Liver (tissue), 9 donors: ENCODE measurements around the gene STMN1. TPM values are rescaled to one million over a fixed set of nuclear protein-coding genes. Genes with fewer than 3 reads are reported as not detected.

Experiments
- DNase-seq: peaks from one replicate; pipeline ENCODE4 v3.0.0-alpha.2; 2017; ENCODE audit warnings: low spot score
- H3K27ac ChIP-seq, 2 donors: one replicate each; pipeline ENCODE4 v1.7.0; 2013; ENCODE audit warnings: inconsistent platforms in 2 of 2, low read length in 2 of 2, control low read depth in 1 of 2, low read depth in 1 of 2, mild to moderate bottlenecking in 1 of 2
- H3K27me3 ChIP-seq, 4 donors: one replicate each; pipeline versions ENCODE4 v1.6.1 to v1.7.0; 2013; ENCODE audit warnings: low read length in 3 of 4, inconsistent platforms in 1 of 4, mild to moderate bottlenecking in 1 of 4, moderate library complexity in 1 of 4; ENCODE audit not compliant: control insufficient read depth in 4 of 4, insufficient read depth in 4 of 4
- H3K36me3 ChIP-seq, 4 donors: one replicate each; pipeline versions ENCODE4 v1.6.1 to v1.7.0; 2013; ENCODE audit warnings: low read length in 3 of 4, mild to moderate bottlenecking in 3 of 4, low read depth in 1 of 4, moderate library complexity in 1 of 4; ENCODE audit not compliant: control insufficient read depth in 4 of 4, insufficient read depth in 3 of 4
- H3K4me1 ChIP-seq, 4 donors: one replicate each; pipeline versions ENCODE4 v1.6.1 to v1.7.0; 2013; ENCODE audit warnings: low read length in 3 of 4, mild to moderate bottlenecking in 3 of 4, moderate library complexity in 1 of 4; ENCODE audit not compliant: control insufficient read depth in 4 of 4, insufficient read depth in 4 of 4
- H3K4me3 ChIP-seq, 3 donors: one replicate each; pipeline versions ENCODE4 v1.6.1 to v1.7.0; 2013; ENCODE audit warnings: low read length in 3 of 3, control low read depth in 1 of 3, low read depth in 1 of 3, mild to moderate bottlenecking in 1 of 3
- H3K9ac ChIP-seq, 2 donors: one replicate each; pipeline ENCODE4 v1.7.0; 2013; ENCODE audit warnings: low read length in 2 of 2, mild to moderate bottlenecking in 2 of 2, moderate library complexity in 2 of 2, control low read depth in 1 of 2, low read depth in 1 of 2
- H3K9me3 ChIP-seq, 4 donors: one replicate each; pipeline versions ENCODE4 v1.6.1 to v1.7.0; 2013; ENCODE audit warnings: low read length in 3 of 4; ENCODE audit not compliant: control insufficient read depth in 4 of 4
- ATF3 ChIP-seq: IDR thresholded peaks from 2 replicates; pipeline ENCODE4 v1.6.1; 2016; ENCODE audit warnings: antibody characterized with exemption
- CTCF ChIP-seq: fragments of 150-350 bp; IDR thresholded peaks from 2 replicates; pipeline ENCODE4 v1.5.1; 2017; ENCODE audit warnings: improper control_type of control experiment, low read depth, low read length; ENCODE audit not compliant: missing input control
- EGR1 ChIP-seq, 2 donors: IDR thresholded peaks; 2 replicates each; pipeline ENCODE4 v1.6.1; 2016 to 2018; ENCODE audit warnings: antibody characterized with exemption in 2 of 2, low read depth in 2 of 2
- FOXA1 ChIP-seq: IDR thresholded peaks from 2 replicates; pipeline ENCODE4 v1.6.1; 2016; ENCODE audit warnings: antibody characterized with exemption
- FOXA2 ChIP-seq: IDR thresholded peaks from 2 replicates; pipeline ENCODE4 v1.6.1; 2016; ENCODE audit warnings: antibody characterized with exemption
- GABPA ChIP-seq, 2 donors: IDR thresholded peaks in 1 of 2; conservative IDR thresholded peaks in 1 of 2; 2 replicates each; pipeline ENCODE4 v1.6.1; 2016; ENCODE audit warnings: antibody characterized with exemption in 2 of 2, mild to moderate bottlenecking in 1 of 2, moderate library complexity in 1 of 2
- HNF4A ChIP-seq, 2 donors: conservative IDR thresholded peaks; 2 replicates each; pipeline ENCODE4 v1.6.1; 2016; ENCODE audit warnings: antibody characterized with exemption in 2 of 2, mild to moderate bottlenecking in 2 of 2
- HNF4G ChIP-seq: IDR thresholded peaks from 2 replicates; pipeline ENCODE4 v1.6.1; 2016; ENCODE audit warnings: antibody characterized with exemption
- JUND ChIP-seq, 2 donors: IDR thresholded peaks; 2 replicates each; pipeline ENCODE4 v1.6.1; 2016; ENCODE audit warnings: antibody characterized with exemption in 2 of 2
- MAX ChIP-seq: IDR thresholded peaks from 2 replicates; pipeline ENCODE4 v1.6.1; 2016; ENCODE audit warnings: antibody characterized with exemption
- NR2F2 ChIP-seq: IDR thresholded peaks from 2 replicates; pipeline ENCODE4 v1.6.1; 2016; ENCODE audit warnings: antibody characterized with exemption
- RAD21 ChIP-seq, 2 donors: IDR thresholded peaks; 2 replicates each; pipeline ENCODE4 v1.6.1; 2016; ENCODE audit warnings: antibody characterized with exemption in 2 of 2, mild to moderate bottlenecking in 2 of 2
- REST ChIP-seq: IDR thresholded peaks from 2 replicates; pipeline ENCODE4 v1.6.1; 2016; ENCODE audit warnings: antibody characterized with exemption, mild to moderate bottlenecking
- RXRA ChIP-seq, 2 donors: IDR thresholded peaks; 2 replicates each; pipeline ENCODE4 v1.6.1; 2017 to 2018; ENCODE audit warnings: antibody characterized with exemption in 2 of 2, mild to moderate bottlenecking in 1 of 2
- SP1 ChIP-seq: IDR thresholded peaks from 2 replicates; pipeline ENCODE4 v1.6.1; 2018; ENCODE audit warnings: antibody characterized with exemption, mild to moderate bottlenecking
- TAF1 ChIP-seq: conservative IDR thresholded peaks from 2 replicates; pipeline ENCODE4 v1.6.1; 2016; ENCODE audit warnings: antibody characterized with exemption, mild to moderate bottlenecking
- YY1 ChIP-seq: IDR thresholded peaks from 2 replicates; pipeline ENCODE4 v1.6.1; 2016; ENCODE audit warnings: antibody characterized with exemption, mild to moderate bottlenecking
- ZBTB33 ChIP-seq: IDR thresholded peaks from 2 replicates; pipeline ENCODE4 v1.6.1; 2016; ENCODE audit warnings: antibody characterized with exemption
- WGBS: extraction: QIAGEN DNeasy Blood & Tissue Kit; methylation state at CpG from one replicate; pipeline ENCODE4 v1.1.7; 2013; 5-methylcytosine and 5-hydroxymethylcytosine counted together
- polyA plus RNA-seq, 2 donors: library from polyadenylated mRNA; stranded (reverse) in 1 of 2; unstranded in 1 of 2; fragments of 200-250 nt in 1 of 2; fragments of >200 nt in 1 of 2; fragmentation: Nextera tagmentation in 1 of 2; extraction: Ambion mirVana in 1 of 2; gene quantifications; one replicate each; pipeline versions ENCODE4 v1.2.1 to v1.2.3, GENCODE V29; 2013 to 2015
- total RNA-seq, 2 donors: library from RNA; depleted of rRNA; stranded (reverse); fragments of >200 nt; gene quantifications; one replicate each; pipeline ENCODE4 v1.2.3, GENCODE V29; 2014
- donor health status: healthy.
- donor health status: healthy.
- donor health status: healthy.
- donor health status: healthy.
- donor health status: healthy.

Gene STMN1
- total and polyA plus RNA-seq, 4 donors = 0.75 to 40.1 (median 17.8) TPM

- no peak overlapping the region for H3K27ac ChIP-seq
- DNase-seq = peak; percentile 98
- H3K36me3 ChIP-seq = peaks cover 0 to 1% (median 0%) of the 10 kb centered on the region in 4 donors
- peaks cover 7 to 21% (median 14%) of the 10 kb centered on the region in 4 donors for H3K4me1 ChIP-seq
- peak overlapping the region; percentile 21 to 52 for H3K9ac ChIP-seq
- no peaks in the 10 kb centered on the region for H3K9me3 ChIP-seq
- 2% methylated on average over 34 of the region's 34 CpGs for WGBS
- TF ChIP-seq YY1 = peak; percentile 60
- TF ChIP-seq RAD21 (IDR thresholded peaks at IDR 0.05) = peak in 1 of 2 donors; percentile 2
- TF ChIP-seq HNF4G = no peak
- TF ChIP-seq SP1 = peak; percentile 12
- peak overlapping the region; percentile 46 to 66 (median 65) for H3K4me3 ChIP-seq
- H3K27me3 ChIP-seq = no peaks in the 10 kb centered on the region
Measured at GRCh38 chr1:25904943-25905679, 1.1 kb downstream of the STMN1 start.

- TF ChIP-seq YY1 (no peak), CTCF (no peak), NR2F2 (no peak), EGR1 (IDR thresholded peaks at IDR 0.05; ENCODE audit: low read depth in 2 of 2) (no peak), GABPA (IDR thresholded peaks at IDR 0.05 in 1 of 2, conservative IDR thresholded peaks at IDR 0.05 in 1 of 2) (no peak), HNF4G (no peak), REST (no peak), TAF1 (no peak), FOXA2 (no peak), RXRA (IDR thresholded peaks at IDR 0.05) (no peak), FOXA1 (no peak), ATF3 (no peak), RAD21 (IDR thresholded peaks at IDR 0.05) (no peak), JUND (IDR thresholded peaks at IDR 0.05) (no peak), HNF4A (conservative IDR thresholded peaks at IDR 0.05) (no peak), MAX (no peak), ZBTB33 (no peak)
- H3K9ac ChIP-seq = no peak overlapping the region
- no peaks in the 10 kb centered on the region for H3K27me3 ChIP-seq
- no peak overlapping the region for H3K27ac ChIP-seq
- no peak for DNase-seq
- H3K4me3 ChIP-seq = no peak overlapping the region
- 91% methylated on average over 3 of the region's 3 CpGs for WGBS
- H3K4me1 ChIP-seq = peaks cover 7 to 21% (median 14%) of the 10 kb centered on the region in 4 donors
- no peaks in the 10 kb centered on the region for H3K9me3 ChIP-seq
- H3K36me3 ChIP-seq = peaks cover 0 to 1% (median 0%) of the 10 kb centered on the region in 4 donors
Measured at GRCh38 chr1:25903986-25904385, 2.2 kb downstream of the STMN1 start.
